ENCODE data around the gene SLC39A8.

- TF ChIP-seq CTCF (IDR thresholded peaks at IDR 0.05) (no peak), POLR2A (IDR thresholded peaks at IDR 0.05) (no peak)
These were observed 1.2 kb downstream of the SLC39A8 start for GRCh38 chr4:102343964-102344519.

Data from adrenal gland (tissue), 5 donors.